ENCODE results near the gene EML1. TPM values are rescaled to one million over a fixed set of nuclear protein-coding genes. Genes with fewer than 3 reads are reported as not detected.

The EML1 gene
- total RNA-seq, 3 donors from 2014 or later: 0.86 to 2.4 (median 1.3) TPM

DNA sequence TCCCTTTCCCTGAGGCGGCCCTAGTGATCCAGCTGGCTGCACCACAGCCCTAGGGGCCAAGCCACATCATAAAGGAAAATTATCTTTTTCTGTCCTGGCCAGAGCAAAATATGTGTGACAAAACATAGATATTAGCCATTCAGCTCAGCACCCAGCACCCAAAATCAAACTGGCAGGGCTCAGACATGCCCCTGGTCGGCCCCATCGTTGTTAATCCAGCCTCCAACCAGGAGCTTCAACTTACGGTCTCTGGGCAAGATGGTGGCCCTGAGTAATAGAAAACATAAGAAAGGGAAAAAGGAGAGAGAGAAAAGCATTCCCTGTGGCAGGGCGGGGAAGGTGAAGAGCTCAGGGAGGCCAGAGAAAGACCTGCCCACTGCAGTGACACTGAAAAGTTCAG lies 111.9 kb downstream of the EML1 start:
- Mint-ChIP-seq H3K36me3 (ENCODE audit: insufficient read depth) (no peaks in the 10 kb centered on the region), H3K27me3 (ENCODE audit: low read depth) (peaks cover 9% of the 10 kb centered on the region), H3K4me1 (ENCODE audit: low read depth) (no peaks in the 10 kb centered on the region), H3K9me3 (peaks cover 4% of the 10 kb centered on the region), H3K4me3 (no peak overlapping the region)
- DNase-seq (no peak), ATAC-seq (no peak)

GRCh38 chr14:99907761-99908652 lies 114.8 kb downstream of the EML1 start:
- ATAC-seq (no peak), DNase-seq (no peak)
- Mint-ChIP-seq H3K4me1 (ENCODE audit: low read depth) (no peaks in the 10 kb centered on the region), H3K27me3 (ENCODE audit: low read depth) (peaks cover 18% of the 10 kb centered on the region), H3K36me3 (ENCODE audit: insufficient read depth) (no peaks in the 10 kb centered on the region), H3K4me3 (no peak overlapping the region), H3K9me3 (peaks cover 4% of the 10 kb centered on the region)

- Mint-ChIP-seq H3K27me3 (ENCODE audit: low read depth) (peaks cover 18% of the 10 kb centered on the region), H3K4me3 (no peak overlapping the region), H3K4me1 (ENCODE audit: low read depth) (no peaks in the 10 kb centered on the region), H3K36me3 (ENCODE audit: insufficient read depth) (no peaks in the 10 kb centered on the region), H3K9me3 (no peaks in the 10 kb centered on the region)
- no peak for ATAC-seq
- DNase-seq: no peak
Measured at GRCh38 chr14:99908653-99909250, 115.5 kb downstream of the EML1 start.

DNA sequence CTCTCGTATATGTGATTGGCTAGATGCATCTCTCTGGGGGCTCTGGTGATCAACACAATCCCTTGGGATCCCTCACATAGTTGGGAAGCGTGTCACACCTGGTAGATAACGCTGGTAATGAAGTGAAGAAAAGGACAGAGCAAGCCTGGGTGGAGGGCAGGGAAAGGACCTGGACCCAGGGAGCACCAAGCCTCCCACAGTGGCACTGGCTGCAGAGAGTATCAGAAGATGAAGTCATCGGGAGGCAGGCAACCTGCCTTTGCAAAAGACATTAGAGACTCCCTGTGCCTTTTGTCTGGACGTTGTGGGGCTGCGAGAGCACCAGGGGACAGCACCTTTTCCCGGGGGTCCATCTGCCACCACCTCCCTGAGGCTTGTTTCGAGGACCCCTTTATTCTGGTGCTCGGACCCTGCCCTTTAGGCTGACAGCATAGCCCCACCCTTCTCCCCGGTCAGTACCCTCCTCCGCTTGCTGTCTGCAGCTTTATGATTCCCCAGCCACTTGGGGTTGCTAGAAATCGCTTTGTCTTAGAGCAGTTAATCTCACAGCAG lies 116.4 kb downstream of the EML1 start:
- DNase-seq (no peak), ATAC-seq (no peak)
- Mint-ChIP-seq H3K4me3 (no peak overlapping the region), H3K27me3 (ENCODE audit: low read depth) (peaks cover 16% of the 10 kb centered on the region), H3K36me3 (ENCODE audit: insufficient read depth) (no peaks in the 10 kb centered on the region), H3K9me3 (no peaks in the 10 kb centered on the region), H3K4me1 (ENCODE audit: low read depth) (no peaks in the 10 kb centered on the region)

- Mint-ChIP-seq H3K4me1 (ENCODE audit: low read depth) (no peaks in the 10 kb centered on the region), H3K27me3 (ENCODE audit: low read depth) (peaks cover 16% of the 10 kb centered on the region), H3K36me3 (ENCODE audit: insufficient read depth) (no peaks in the 10 kb centered on the region), H3K4me3 (no peak overlapping the region), H3K9me3 (no peaks in the 10 kb centered on the region)
- ATAC-seq (no peak), DNase-seq (no peak)
Measured at GRCh38 chr14:99910337-99911309, 117.4 kb downstream of the EML1 start.

DNA sequence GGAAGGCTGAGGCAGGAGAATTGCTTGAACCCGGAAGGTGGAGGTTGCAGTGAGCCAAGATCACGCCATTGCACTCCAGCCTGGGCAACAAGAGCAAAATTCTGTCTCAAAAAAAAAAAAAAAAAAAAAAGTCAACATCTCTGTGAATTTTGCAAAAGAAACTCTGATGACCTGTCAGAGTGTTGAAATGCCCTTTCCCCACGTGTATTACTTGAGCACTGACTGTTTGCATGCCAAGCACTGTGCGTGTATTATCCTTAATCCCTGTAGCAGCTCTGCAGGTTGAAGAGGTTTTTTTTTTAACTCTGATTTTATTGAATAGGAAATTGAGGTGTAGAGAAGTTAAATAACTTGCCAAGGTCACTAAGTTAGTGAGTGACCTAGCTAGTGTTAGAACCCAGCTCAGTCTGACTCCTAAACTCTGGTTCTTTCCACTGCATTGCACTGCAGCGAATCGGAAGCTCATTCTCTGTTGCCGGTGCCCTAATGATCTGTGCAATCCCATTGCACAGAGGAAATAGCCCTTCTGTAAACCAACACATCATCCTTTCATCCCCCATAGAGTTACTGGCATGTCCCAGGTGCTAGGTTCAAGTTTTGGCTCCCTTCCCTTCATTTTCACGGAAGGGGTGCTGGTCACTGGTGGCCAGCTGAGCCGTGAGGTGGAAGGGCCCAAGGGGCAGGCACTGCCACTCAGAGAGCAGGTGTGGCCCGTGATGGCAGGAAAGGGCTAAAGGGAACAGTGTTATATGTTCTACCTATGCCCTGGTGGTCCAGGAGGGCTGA lies 122.3 kb downstream of the EML1 start:
- ATAC-seq (no peak), DNase-seq (no peak)
- H3K36me3 Mint-ChIP-seq (ENCODE audit: insufficient read depth): no peaks in the 10 kb centered on the region
- no peaks in the 10 kb centered on the region for H3K9me3 Mint-ChIP-seq
- H3K27me3 Mint-ChIP-seq (ENCODE audit: low read depth): peaks cover 14% of the 10 kb centered on the region
- H3K4me1 Mint-ChIP-seq (ENCODE audit: low read depth): no peaks in the 10 kb centered on the region
- H3K4me3 Mint-ChIP-seq: no peak overlapping the region

- no peak overlapping the region for H3K4me3 Mint-ChIP-seq
- no peaks in the 10 kb centered on the region for H3K9me3 Mint-ChIP-seq
- peaks cover 14% of the 10 kb centered on the region for H3K27me3 Mint-ChIP-seq (ENCODE audit: low read depth)
- H3K4me1 Mint-ChIP-seq (ENCODE audit: low read depth): no peaks in the 10 kb centered on the region
- H3K36me3 Mint-ChIP-seq (ENCODE audit: insufficient read depth): no peaks in the 10 kb centered on the region
- ATAC-seq: no peak
- no peak for DNase-seq
Measured at GRCh38 chr14:99916091-99916383, 122.8 kb downstream of the EML1 start.

DNA sequence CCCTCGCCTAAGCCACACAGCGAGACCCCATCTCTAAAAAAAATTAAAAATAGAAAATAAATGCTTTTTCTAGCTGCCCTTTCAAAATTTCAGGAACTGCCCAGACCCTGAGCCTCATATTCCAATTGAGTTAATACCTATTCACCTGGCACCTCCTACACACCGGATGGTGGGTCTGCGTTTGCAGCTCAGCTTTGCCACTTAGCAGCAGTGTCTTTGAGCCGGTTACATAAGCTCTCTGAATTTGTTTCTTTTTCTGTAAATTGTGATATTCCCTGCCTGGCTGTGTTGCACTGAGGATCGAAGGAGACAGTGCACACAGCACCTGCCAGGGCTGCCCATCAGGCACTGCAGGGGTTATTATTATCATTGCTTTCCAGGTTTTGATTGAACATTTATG lies 125.6 kb downstream of the EML1 start:
- DNase-seq (no peak), ATAC-seq (no peak)
- H3K27me3 Mint-ChIP-seq (ENCODE audit: low read depth): peaks cover 2% of the 10 kb centered on the region
- no peaks in the 10 kb centered on the region for H3K9me3 Mint-ChIP-seq
- H3K36me3 Mint-ChIP-seq (ENCODE audit: insufficient read depth): no peaks in the 10 kb centered on the region
- H3K4me1 Mint-ChIP-seq (ENCODE audit: low read depth): no peaks in the 10 kb centered on the region
- H3K4me3 Mint-ChIP-seq: no peak overlapping the region

DNA sequence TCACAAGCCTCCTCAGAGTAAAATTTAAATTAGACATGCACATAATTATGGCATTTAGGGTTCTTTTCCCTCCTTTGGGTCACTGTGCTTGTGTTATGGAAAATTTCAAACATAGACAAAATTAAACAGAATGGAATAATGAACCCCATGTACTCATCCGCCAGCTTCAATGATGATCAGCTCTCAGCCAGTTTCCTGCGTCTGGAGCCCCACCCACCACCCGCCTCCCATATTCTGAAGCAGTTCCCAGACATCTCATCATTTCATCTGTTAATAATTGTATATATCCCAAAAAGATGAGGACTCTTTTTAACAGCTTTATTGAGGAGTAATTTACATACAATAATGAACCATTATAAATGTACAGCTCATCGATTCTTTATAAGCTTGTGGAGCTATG lies 128.2 kb downstream of the EML1 start:
- Mint-ChIP-seq H3K4me3 (no peak overlapping the region), H3K4me1 (ENCODE audit: low read depth) (no peaks in the 10 kb centered on the region), H3K36me3 (ENCODE audit: insufficient read depth) (no peaks in the 10 kb centered on the region), H3K9me3 (no peaks in the 10 kb centered on the region), H3K27me3 (ENCODE audit: low read depth) (peaks cover 3% of the 10 kb centered on the region)
- ATAC-seq (no peak), DNase-seq (no peak)

DNA sequence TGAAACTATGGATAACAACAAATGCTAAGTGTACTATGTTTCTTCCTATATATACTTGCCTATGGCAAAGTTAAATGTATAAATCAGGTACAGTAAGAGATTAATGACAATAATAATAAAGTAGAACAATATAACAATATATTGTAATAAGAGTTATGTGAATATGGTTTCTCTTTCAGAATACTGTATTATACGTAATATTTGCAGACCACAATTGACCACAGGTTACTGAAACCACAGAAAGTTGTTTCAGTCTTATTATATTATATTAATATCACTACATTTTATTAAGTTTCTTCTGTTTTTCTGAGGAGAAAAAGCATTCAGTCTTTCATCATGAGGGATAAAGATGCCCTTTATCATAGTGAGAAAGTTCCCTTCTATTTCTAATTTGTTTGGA lies 131.2 kb downstream of the EML1 start:
- DNase-seq (no peak), ATAC-seq (no peak)
- Mint-ChIP-seq H3K4me1 (ENCODE audit: low read depth) (no peaks in the 10 kb centered on the region), H3K27me3 (ENCODE audit: low read depth) (peaks cover 5% of the 10 kb centered on the region), H3K9me3 (no peaks in the 10 kb centered on the region), H3K4me3 (no peak overlapping the region), H3K36me3 (ENCODE audit: insufficient read depth) (no peaks in the 10 kb centered on the region)

DNA sequence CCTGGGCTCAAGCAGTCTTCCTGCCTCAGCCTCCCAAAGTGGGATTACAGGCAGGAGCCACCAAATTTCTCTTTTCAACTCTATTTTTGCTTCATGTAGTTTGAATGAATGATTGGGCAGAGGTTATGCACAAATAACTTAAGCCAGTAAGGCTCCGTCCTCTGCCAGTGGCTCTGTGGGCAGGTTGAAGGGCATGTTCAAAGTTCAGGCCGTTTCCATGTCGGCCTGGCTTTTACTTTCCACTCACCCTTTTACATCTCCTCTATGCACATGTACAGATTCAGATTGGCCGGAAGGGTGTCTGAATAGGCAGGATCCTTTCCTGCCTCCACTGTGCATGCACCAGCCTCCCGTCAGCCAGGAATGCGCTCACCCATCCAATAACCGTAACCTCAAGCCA lies 132.3 kb downstream of the EML1 start:
- ATAC-seq: no peak
- H3K4me3 Mint-ChIP-seq: no peak overlapping the region

DNA sequence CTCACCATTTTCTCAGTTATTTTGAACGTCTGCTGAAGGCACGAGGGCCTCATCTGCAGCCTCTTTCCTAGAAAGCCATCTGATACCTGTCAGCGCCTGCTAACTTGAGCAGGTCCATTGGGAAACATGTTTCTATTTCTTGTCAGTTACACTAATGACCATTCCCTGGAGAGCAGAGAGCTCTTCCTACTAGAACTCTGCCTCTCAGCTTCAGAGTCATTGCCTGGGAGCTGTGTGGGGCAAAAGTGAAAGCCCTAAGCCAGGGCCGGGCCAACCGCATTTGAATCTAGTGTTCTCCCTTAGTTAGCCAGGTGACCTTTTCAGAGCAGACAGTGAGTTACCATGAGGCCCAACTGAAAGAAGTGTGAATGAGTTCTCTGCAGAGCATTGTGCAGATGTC lies 135.8 kb downstream of the EML1 start:
- no peak for DNase-seq
- Mint-ChIP-seq H3K4me1 (ENCODE audit: low read depth) (no peaks in the 10 kb centered on the region), H3K9me3 (no peaks in the 10 kb centered on the region)

More for the DNA sequence above, 132.3 kb downstream of the EML1 start:
- H3K27me3 Mint-ChIP-seq (ENCODE audit: low read depth): peaks cover 5% of the 10 kb centered on the region
- no peak for DNase-seq
- H3K36me3 Mint-ChIP-seq (ENCODE audit: insufficient read depth): no peaks in the 10 kb centered on the region
- H3K4me1 Mint-ChIP-seq (ENCODE audit: low read depth): no peaks in the 10 kb centered on the region
- H3K9me3 Mint-ChIP-seq: no peaks in the 10 kb centered on the region

GRCh38 chr14:99929601-99930000 lies 136.4 kb downstream of the EML1 start:
- DNase-seq (no peak), ATAC-seq (no peak)
- H3K4me3 Mint-ChIP-seq: no peak overlapping the region
- H3K27me3 Mint-ChIP-seq (ENCODE audit: low read depth): peaks cover 11% of the 10 kb centered on the region
- no peaks in the 10 kb centered on the region for H3K36me3 Mint-ChIP-seq (ENCODE audit: insufficient read depth)
- no peaks in the 10 kb centered on the region for H3K9me3 Mint-ChIP-seq
- no peaks in the 10 kb centered on the region for H3K4me1 Mint-ChIP-seq (ENCODE audit: low read depth)

More for the DNA sequence above, 135.8 kb downstream of the EML1 start:
- no peak overlapping the region for H3K4me3 Mint-ChIP-seq
- peaks cover 11% of the 10 kb centered on the region for H3K27me3 Mint-ChIP-seq (ENCODE audit: low read depth)
- H3K36me3 Mint-ChIP-seq (ENCODE audit: insufficient read depth): no peaks in the 10 kb centered on the region
- ATAC-seq: no peak

All from activated T-cell treated with anti-CD3 and anti-CD28 coated beads, Interleukin-2, amount 50 U/mL, for 4 hours (primary cell).